Activated T-cell treated with anti-CD3 and anti-CD28 coated beads for 1 hour (primary cell): Measurements from ENCODE around the gene LMF1.
"Not testable (repeated sequence)": the region's sequence is repeated elsewhere in the genome, so short reads cannot be mapped to it uniquely, and the experiment has no call there.

Experiments
- DNase-seq: peaks from one replicate; pipeline ENCODE4 v3.0.0-alpha.2; 2020; ENCODE audit warnings: low read depth

Gene LMF1

DNA sequence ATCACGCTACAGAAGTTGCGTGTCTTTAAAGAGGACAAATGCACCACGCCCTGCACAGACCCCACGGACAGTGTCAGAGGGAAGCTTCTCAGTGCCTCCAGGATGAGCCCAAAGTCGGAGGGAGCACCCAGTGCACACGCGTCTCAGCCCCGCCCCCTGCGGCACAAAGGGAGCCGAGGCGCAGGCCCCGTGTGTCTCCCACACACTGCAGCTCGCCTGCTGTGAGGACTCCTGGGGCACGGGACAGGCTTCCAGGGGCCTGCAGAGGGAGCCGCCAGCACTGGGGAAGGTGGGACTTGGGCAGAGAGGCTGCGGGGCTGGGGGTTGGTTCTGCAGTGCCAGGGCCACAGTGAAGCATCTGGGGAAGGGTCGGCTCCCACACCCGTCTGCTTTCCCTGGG, 77.4 kb downstream of the LMF1 start:
- DNase-seq = no peak

DNA sequence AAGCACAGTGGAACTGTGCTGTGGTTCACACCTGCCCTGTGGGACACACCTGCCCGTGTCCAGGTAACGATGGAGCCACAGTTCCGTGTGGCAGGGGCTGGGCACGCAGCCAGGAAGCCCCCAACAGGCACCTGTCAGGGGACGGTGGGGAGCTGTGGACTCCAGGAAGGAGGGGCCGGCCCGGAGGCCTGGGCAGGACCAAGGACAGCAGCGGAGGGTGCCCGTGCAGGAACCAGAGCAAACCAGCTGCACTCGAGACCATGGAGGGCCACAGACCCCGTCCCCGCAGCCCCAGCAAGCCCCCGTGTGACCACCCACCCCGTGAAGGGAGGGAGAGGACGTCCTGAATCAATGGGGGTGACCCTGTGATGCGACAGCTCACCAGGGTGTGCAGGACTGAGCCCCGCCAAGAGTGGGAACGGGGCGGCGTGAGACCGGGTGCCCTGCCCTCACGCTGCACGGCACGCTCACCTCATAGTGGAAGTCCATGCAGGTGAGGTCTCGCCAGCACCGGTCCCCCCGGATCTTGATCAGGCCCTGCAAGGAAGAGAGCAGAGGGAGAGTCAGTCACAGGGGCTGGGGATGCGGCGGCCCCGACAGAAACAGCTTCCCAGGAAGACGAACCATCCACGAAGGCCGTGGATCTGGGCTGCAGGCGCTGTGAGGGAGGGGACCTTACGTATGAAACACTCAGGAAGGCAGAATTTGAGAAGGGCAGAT, 78.1 kb downstream of the LMF1 start:
- DNase-seq = no peak

DNA sequence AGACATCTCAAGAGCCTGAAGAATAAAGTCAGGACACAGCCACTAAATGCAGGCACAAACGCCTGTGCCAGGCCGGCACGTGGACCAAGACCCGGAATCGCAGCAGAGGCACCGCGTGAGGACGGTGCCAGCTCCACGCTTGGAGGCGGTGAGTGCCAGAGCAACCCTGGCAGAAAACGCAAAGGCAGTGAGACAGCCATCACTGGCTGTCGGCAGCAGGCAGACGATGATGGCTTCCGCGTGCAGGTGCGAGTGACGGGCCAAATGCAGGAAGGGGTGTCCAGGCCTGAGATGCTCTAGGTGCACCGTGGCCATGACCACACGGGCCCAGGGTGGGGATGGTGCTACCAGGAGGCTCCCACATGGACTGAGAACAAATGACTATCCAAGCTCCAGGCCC, 78.8 kb downstream of the LMF1 start:
- no peak for DNase-seq

DNA sequence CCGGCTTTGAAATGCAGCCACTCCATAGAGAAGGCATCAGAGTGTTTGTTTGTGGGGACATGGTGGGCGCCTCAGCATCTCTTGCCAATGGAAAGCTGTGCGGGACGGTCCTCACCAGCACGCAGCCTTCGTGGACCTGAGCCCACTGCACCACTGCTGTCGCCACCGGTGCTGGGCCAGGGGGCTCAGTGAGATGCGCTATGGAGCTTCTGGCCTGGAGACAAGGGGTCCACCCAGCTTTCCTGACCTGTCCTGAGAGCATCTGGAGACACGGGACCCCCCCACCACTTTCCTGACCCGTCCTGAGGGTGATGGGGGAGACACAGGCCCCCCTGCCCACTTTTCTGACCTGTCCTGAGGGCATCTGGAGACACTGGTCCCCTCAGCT, 79.4 kb downstream of the LMF1 start:
- no peak for DNase-seq

DNA sequence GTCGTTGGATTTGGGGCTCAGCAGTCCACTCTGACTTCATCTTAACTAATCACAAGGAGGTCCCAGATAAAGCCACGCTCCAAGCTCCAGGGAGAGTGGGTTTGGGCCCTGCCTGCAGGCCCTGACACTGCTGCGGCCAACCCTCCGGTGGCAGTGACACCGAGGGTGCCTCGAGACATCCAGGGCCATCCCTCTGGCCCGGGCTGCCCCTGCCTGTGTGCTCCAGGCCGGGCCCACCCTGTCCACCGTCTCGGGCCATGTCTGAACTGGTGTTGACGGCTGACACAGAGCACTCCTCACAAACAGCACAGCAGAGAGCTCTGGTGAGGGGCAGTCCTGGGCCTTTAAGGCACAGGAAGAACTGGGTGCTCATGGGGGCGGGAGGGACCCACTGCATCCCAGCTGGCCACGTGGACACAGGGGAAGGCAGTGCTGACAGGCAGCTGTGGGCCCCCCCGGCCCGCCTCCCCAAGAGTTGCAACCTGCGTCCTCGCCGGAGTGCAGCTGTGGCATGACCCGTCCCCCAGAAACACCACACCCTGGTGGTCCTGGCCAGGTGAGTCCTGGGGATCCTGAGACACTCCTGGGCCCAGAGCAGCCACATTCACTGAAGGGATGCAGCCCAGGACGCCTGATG, 80.0 kb downstream of the LMF1 start:
- DNase-seq = no peak

DNA sequence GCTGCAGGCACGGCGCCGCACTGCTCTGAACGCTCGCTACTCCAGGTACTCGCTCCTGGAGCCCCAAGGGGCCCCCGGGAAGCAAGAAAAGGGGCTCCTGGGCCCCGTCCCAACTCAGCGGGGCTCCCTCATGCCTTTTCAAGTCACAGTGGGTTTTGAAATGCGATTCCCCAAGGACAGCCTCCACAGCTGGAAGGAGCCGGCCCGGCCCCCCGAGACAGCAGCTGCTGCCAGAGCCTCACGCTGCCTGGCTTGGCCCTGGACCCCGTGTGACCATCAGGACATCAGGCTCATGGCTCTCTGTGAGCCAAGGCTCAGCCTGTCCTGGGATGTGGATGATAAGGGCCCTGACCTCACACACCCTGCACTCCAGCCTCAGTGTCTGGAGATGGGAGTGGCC, 80.6 kb downstream of the LMF1 start:
- DNase-seq = no peak

DNA sequence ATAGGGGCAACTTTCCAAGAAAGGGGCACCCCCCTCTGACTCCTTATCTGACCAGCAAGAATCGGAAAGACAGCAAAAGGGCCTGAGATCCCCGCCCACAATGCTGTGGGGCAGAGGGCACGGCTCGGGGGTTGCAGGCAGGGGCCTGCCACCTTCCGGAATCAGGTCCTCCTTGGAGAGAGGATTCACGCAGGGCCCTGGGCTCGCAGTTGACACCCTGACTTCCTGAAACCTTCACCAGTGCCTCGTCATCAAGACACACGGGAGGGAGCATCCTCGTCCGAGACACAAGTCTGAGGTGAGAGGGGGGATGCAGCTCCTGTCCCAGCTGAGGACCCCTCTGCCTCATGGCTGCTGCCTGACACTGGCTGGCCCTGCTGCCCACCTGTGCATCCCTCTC, 81.2 kb downstream of the LMF1 start:
- no peak for DNase-seq

DNA sequence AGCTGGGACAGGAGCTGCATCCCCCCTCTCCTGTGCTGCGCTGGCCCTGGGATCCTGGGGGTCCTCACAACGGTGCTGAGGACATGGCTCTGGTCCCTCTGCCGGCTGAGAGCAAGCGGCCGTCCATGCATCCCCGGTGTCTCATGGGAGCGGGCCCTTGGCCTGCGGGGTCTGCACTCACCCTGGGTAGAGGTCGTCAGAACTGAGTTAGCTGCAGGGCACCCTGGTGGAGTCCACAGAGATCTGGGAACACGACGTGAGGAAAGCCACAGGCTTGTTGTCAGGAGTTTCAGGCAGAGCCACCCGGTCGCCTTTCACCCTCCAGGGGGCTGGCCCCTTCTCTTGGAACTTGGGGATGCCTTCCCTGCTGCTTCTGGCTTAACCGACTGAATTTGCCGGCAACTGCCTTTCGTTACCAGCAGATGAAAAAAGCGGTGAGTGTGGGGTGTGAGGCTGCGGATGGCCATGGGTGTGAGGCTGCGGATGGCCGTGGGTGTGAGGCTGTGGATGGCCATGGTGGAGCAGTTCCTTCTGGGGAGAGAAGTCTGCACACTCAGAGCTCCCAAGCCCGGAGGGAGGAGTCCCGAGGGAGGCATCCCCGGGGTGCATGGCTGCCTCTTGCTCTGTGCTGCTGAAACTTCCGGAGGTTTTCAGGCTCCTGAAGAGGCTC, 81.7 kb downstream of the LMF1 start:
- no peak for DNase-seq

DNA sequence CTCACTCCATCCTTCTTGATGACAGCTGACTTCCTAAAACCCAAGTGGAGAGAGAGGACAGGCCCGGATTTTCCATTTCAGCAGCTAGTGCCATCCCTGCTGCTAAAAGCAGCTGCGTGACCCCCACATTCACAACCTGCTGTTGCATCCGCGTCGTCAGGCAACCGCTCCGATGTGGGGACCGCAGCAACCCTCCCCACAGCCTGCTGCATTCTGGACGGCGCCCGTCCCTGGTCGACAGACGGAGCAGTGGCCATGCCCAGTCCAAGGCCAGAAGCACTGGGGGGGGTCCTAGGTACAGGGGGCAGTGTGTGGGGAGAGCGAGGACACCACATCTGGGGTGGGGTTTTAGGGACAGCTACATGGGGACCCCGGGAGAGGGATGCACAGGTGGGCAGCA, 82.3 kb downstream of the LMF1 start:
- DNase-seq = not testable (repeated sequence)

DNA sequence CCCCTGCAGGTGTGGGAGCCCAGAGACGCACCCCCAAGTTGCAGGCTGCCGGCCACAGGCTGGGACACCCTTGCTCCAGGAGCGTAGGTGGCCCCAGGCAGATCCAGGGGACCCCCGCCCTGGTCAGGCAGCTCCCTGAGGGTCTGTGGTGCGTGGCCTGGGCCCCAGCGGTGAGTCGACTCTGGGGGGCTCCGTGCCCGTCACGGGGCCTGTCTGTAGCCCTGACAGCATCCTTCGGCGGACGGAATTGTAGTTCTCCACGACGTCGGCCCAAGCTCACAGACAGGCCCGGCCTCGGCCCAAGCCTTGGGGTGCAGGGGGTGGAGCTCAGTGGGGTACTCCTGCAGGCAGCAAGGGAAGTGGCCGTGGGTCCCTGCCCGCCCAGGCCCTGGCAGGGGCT, 82.9 kb downstream of the LMF1 start:
- no peak for DNase-seq

DNA sequence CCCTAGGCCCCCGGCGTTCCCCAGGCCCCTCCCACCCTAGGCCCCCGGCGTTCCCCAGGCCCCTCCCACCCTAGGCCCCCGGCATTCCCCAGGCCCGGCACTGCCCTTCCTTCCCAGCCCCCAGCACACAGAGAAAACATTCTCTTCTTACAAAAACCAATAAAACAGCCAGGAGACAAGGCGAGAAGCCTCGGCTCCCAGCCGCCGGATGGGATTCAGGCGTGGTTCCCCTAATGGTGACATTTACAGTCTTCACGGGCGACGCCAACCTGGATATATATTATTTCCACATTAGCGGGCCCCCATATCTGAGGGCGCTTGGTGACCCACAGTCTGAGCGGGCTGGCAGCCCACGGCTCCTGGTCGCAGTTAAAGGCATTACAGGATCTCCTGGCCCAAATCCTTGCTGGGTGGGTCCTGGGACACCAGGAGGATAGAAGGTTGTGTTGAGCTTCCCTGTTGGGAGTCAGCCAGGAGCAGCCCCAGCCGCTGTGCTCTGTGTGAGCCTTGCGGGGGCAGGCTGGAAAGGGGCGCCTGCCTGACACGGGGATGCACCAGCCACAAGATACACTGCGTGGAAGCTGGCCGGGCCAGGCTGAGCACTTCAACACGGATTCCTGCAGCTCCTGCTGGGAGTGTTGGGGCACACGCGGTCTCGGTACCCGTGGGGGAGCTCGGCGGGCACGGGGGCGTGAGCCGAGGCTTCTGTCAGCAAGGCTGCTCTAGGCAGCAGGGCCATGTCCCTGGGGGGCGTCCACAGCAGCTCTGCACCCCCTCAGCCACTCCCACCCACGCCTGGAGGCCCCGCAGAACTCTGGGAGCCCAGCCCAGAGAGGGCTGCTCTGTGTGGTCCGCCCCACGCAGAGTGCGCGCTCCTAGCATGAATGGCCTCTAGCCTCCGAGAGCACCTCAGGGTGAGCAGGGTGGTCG, 83.7 kb downstream of the LMF1 start:
- no peak for DNase-seq

DNA sequence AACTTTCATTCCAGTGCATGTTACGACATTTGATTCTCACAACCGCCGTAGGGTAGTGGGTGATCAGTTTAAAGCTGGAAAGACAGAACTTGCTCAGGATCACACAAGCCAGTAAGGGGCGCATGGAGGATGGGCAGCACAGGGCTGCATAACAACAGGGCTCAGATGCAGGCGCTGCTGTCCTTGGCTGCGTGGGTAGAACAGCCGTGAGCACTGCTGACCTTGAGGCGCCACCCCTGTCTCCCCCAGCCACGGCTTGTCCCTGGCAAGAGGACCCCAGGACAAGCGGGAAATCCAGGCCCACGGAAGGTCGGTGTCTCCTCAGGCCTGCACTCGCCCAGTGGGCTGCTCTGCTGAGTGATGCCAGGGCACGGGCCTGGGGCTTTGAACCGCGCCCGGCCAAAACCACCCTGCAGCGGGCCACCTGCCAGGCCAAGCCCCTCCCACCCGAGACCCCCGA, 84.7 kb downstream of the LMF1 start:
- DNase-seq = no peak

DNA sequence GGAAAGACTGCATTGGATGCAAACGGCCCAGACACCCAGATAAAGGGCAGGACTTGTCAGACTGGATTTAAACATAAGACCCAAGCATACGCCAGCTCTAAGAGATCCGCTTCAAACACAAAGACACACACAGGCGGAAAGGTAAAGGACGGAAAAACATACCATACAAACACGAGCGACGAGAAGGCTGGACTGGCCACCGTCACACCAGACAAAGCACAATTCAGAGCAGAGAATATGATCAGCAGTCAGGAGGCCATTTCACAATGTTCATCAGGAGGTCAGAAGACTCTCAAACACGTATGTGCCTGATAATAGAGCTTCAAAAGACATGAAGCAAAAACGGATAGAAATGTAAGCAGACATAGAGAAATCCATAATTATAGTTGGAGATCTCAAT, 85.4 kb downstream of the LMF1 start:
- no peak for DNase-seq

DNA sequence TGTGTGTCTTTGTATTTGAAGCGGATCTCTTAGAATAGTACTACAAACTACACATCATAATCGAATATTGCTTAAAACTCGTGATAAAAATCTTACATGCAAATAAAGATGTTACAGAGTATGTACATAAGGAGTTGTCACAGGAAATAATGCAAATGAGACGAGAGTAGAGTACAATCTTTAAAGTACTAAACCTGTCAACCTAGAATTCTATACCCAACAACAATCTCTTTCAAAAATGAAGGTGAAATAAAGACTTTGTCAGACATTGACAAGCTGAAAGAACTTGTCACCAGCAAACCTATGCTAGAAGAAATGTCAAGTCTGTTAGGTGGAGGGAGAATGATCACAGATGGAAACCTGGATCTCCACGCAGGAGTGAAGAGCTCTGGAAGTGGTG, 86.6 kb downstream of the LMF1 start:
- no peak for DNase-seq

DNA sequence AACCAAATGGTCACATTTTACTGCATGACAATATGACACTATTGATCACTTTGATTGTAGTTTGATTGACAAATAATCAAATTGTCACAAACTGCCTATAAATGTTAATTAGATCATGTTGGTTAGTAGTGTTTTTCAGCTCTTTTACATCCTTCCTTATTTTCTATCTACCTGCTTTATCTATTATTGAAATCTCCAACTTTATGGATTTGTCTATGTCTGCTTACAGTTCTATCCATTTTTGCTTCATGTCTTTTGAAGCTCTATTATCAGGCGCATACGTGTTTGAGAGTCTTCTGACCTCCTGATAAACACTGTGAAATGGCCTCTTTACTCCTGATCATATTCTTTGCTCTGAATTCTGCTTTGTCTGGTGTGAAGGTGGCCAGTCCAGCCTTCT, 87.0 kb downstream of the LMF1 start:
- no peak for DNase-seq

DNA sequence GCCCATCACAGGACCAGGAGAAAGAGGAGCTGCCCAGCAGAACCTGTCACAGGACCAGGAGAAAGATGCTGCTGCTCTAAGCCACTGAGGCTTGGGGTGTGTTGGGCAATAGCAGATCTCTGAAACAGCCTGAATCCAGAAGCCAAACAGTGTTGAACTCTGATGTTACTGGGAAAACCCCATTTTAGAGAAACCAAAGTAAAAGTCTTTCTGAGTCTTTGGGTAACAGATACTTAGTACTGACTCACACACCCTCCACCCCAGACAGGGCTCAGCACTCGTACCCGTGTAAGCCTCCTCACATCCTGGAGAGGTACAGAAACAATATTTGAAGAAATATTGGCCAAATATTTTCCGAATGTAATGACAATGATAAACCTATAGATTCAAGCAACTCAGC, 87.4 kb downstream of the LMF1 start:
- DNase-seq = no peak

DNA sequence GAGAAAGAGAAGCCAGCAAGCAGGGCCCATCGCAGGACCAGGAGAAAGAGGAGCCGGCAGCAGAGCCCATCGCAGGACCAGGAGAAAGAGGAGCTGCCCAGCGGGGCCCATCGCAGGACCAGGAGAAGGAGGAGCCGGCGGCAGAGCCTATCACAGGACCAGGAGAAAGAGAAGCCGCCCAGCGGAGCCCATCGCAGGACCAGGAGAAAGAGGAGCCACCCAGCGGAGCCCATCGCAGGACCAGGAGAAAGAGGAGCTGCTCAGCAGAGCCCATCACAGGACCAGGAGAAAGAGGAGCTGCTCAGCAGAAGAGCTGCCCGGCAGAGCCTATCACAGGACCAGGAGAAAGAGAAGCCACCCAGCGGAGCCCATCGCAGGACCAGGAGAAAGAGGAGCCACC, 88.1 kb downstream of the LMF1 start:
- DNase-seq = not testable (repeated sequence)

DNA sequence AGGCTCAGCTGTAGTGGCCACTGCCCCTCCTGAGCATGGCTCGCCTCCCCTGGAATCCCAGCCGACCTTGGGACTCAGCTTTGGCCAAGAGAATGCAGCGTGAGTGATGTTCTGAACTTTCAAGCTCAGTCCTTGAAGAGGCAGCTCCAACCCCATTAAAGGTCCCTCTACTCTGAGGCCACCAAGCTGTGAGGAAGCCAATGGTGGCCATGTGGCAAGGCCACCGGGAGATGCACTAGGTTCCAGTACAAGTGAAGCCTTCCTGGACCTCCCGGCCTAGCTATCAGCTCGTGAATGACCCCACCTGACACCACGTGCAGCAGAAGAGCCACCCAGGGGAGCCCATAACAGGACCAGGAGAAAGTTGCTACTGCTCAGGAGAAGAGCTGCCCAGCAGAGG, 88.5 kb downstream of the LMF1 start:
- DNase-seq = no peak

DNA sequence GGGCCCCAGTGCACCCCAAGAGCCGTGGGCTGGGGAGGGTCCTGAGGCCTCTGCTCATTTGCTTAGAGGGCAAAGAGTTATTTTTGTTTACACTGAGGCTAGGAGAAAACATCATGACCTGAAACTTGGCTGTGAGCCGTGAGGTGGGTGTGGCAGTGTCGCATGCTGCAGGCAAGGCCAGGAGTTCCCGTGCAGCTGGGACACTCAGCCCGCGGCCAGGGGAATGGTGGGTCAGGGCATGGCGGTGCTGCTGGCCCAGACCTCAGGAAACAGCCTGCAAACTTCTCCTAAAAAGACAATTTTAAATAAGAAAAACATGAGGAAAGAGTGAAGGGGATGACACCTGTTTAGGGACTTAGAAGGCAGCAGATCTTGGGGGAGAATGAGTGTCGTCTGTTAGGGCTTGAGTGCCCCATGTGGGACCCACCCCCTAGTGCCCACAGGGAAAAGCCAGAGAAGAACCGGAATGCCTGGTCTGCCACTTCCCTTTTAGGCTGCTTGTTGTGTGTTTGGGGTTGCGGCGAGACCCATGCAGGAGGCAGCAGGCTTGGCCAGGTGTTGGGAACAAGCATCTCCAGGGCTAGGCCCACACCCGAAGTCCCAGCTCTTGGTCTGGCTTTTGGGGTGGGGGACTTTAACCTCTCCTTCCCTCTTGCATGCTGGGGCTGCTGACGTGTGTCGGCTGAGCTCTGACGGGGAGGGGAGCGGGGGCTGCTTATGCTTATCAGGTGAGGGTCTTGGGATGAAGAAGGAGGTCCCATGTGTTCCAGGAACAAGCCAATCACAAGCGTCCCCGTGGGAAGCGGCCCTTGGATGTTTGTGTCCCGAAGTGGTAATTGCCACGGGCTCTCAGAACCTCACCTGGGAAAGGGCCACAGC, 89.3 kb downstream of the LMF1 start:
- no peak for DNase-seq

DNA sequence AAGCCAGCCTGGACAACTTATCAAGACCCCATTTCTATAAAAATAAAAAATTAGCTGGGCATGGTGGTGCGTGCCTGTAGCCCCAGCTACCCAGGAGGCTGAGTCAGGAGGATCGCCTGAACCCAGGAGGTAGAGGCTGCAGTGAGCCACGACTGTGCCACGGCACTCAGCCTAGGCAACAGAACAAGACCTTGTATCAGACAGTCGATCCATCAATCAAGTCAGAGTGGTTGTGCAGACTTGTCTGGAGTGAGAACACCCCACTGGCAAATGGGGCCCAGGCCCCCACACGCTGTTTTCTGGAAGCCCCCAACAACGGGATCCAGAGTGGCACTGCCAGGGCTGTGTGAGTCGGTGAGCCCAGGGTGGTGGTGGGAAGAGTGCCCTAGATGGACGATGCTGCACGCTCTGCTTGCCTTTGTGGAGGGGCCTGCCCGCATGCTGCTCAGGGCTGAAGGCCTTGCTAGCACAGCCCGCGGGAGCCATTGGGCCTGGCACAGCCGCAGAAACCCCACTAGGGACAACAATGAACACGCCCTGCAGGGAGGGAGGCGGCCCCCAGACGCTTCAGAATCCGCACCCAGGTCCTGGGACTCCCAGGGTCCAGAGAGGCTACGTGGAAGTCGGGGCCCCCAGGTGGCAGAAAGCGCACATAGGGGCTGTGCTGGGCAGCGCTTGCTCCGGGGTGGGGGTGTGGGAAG, 90.2 kb downstream of the LMF1 start:
- no peak for DNase-seq

DNA sequence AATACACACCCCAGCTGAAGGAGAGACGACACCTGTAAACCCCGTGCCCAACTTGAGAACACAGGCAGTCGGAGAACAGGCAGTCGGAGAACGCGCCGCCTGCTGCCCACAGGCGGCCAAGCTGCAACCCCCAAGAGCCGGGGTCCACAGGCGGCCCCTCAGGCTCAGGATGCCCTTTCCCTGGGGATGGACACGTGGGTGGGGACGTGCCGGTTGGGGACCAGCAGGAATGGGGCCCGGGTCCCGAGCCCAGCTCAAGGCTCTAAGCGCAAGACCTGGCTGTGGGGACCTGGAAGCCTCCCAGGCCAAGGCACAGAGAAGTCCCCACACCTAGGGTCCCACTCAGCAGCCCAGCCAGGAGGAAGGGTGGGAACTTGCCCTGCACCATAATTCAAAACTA, 90.8 kb downstream of the LMF1 start:
- DNase-seq = no peak
